Ishikawa (cell line): Measurements from ENCODE around the gene ZXDC.

Source experiments
- CEBPB ChIP-seq: IDR thresholded peaks from 2 replicates; pipeline ENCODE4 v1.6.1; 2012
- CREB1 ChIP-seq: IDR thresholded peaks from 2 replicates; pipeline ENCODE4 v1.6.1; 2012; ENCODE audit warnings: low read depth
- EGR1 ChIP-seq: IDR thresholded peaks from 2 replicates; pipeline ENCODE4 v1.6.1; 2012
- EP300 ChIP-seq: IDR thresholded peaks from 2 replicates; pipeline ENCODE4 v1.6.1; 2012; ENCODE audit warnings: borderline replicate concordance
- FOXM1 ChIP-seq: IDR thresholded peaks from 2 replicates; pipeline ENCODE4 v1.6.1; 2012; ENCODE audit warnings: low read depth, borderline replicate concordance
- MAX ChIP-seq: IDR thresholded peaks from 2 replicates; pipeline ENCODE4 v1.6.1; 2012
- NFIC ChIP-seq: IDR thresholded peaks from 2 replicates; pipeline ENCODE4 v1.6.1; 2012
- RAD21 ChIP-seq: IDR thresholded peaks from 2 replicates; pipeline ENCODE4 v1.6.1; 2012; ENCODE audit warnings: low read depth
- REST ChIP-seq: IDR thresholded peaks from 2 replicates; pipeline ENCODE4 v1.6.1; 2012; ENCODE audit warnings: low read depth, mild to moderate bottlenecking
- TAF1 ChIP-seq: IDR thresholded peaks from 2 replicates; pipeline ENCODE4 v1.6.1; 2012; ENCODE audit warnings: low read depth, mild to moderate bottlenecking
- TCF12 ChIP-seq: IDR thresholded peaks from 2 replicates; pipeline ENCODE4 v1.6.1; 2012; ENCODE audit warnings: low read depth
- TEAD4 ChIP-seq: IDR thresholded peaks from 2 replicates; pipeline ENCODE4 v1.6.1; 2012
- USF1 ChIP-seq: IDR thresholded peaks from 2 replicates; pipeline ENCODE4 v1.6.1; 2012
- YY1 ChIP-seq: IDR thresholded peaks from 2 replicates; pipeline ENCODE4 v1.6.1; 2012; ENCODE audit warnings: low read depth
- ZBTB7A ChIP-seq: IDR thresholded peaks from 2 replicates; pipeline ENCODE4 v1.6.1; 2012; ENCODE audit warnings: low read depth

ZXDC gene

GRCh38 chr3:126493739-126494138 lies 18.0 kb upstream of the ZXDC start:
- TF ChIP-seq EP300, result no peak
- no peak for TF ChIP-seq REST
- TF ChIP-seq TAF1, result no peak
- TF ChIP-seq MAX, result no peak
- no peak for TF ChIP-seq CREB1
- TF ChIP-seq EGR1, result no peak
- no peak for TF ChIP-seq RAD21
- TF ChIP-seq ZBTB7A, result no peak
- no peak for TF ChIP-seq CEBPB
- TF ChIP-seq FOXM1, result no peak
- TF ChIP-seq USF1, result no peak
- TF ChIP-seq YY1, result no peak
- TF ChIP-seq TCF12, result no peak
- no peak for TF ChIP-seq TEAD4
- TF ChIP-seq NFIC, result no peak

GRCh38 chr3:126493051-126493450 lies 17.4 kb upstream of the ZXDC start:
- no peak for TF ChIP-seq YY1
- no peak for TF ChIP-seq TAF1
- no peak for TF ChIP-seq CREB1
- no peak for TF ChIP-seq CEBPB
- no peak for TF ChIP-seq MAX
- TF ChIP-seq EP300, result no peak
- no peak for TF ChIP-seq NFIC
- no peak for TF ChIP-seq REST
- TF ChIP-seq ZBTB7A, result no peak
- no peak for TF ChIP-seq EGR1

GRCh38 chr3:126491221-126492013 lies 15.7 kb upstream of the ZXDC start:
- TF ChIP-seq NFIC, result no peak
- TF ChIP-seq TCF12, result no peak
- no peak for TF ChIP-seq MAX
- TF ChIP-seq CREB1, result no peak
- TF ChIP-seq CEBPB, result no peak
- TF ChIP-seq TAF1, result no peak
- TF ChIP-seq TEAD4, result no peak
- no peak for TF ChIP-seq YY1
- TF ChIP-seq RAD21, result no peak
- TF ChIP-seq EP300, result no peak
- no peak for TF ChIP-seq REST
- no peak for TF ChIP-seq FOXM1

- TF ChIP-seq USF1, result no peak
- TF ChIP-seq RAD21, result no peak
- no peak for TF ChIP-seq ZBTB7A
- no peak for TF ChIP-seq NFIC
- no peak for TF ChIP-seq EGR1
- no peak for TF ChIP-seq FOXM1
- TF ChIP-seq EP300, result no peak
- TF ChIP-seq TEAD4, result no peak
- TF ChIP-seq REST, result no peak
- TF ChIP-seq TCF12, result no peak
- no peak for TF ChIP-seq CEBPB
- TF ChIP-seq CREB1, result no peak
- no peak for TF ChIP-seq YY1
- TF ChIP-seq MAX, result no peak
- no peak for TF ChIP-seq TAF1
Observed at GRCh38 chr3:126490619-126491018, 14.9 kb upstream of the ZXDC start.
